ENCODE results near the gene GHRHR. TPM values are rescaled to one million over a fixed set of nuclear protein-coding genes. Genes with fewer than 3 reads are reported as not detected.

GHRHR gene
- total and polyA plus RNA-seq, 9 of the 15 experiments (the other 6 are each of a cell fraction or from before 2014, with no cell fraction given) = not detected

DNA sequence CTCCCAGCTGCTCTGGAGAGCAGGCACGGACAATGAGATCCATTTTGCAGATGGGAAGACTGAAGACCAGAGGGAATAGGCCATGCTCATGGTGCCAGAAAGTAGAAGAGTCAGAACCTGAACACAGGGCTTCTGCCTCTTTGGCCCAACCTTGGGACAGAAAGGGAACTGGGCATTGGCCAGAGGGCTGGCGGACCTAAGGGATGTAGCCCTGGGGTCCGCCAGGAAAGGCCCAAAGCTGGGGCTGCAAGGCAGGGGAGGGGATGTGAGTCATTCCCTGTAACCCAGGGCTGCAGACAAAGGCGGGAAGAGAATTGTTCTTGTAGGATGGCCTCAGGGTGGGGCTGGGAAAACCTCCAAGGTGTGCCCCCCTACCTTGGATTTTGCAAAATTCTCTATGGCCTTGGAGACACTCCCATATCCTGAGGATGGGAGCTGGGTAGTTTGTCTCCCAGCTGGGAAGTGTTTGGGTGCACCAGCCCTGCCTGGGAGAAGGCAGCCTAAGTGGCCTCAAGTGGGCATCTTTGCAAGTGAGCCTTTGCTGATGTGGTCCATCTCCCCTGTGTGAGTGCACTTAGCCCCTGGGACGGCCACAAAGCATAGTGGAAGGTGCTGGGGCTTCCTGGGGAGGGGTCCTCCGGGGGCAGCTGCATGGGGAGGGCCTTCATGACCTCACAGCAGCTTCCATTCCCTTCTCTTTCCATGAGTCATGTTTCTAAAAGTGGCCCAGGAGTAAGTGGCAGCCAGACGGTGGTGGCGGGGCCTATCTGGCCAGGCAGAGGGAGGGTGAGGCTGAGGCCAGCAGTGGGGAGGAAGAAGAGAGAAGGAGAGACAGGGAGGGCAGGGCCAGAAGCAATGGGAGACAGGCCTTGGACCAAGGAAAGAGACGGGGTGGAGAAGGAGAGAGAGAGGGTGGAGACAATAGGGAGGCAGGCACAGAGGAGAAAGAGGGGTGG lies 42.9 kb upstream of the GHRHR start (continued):
- no peak for TF ChIP-seq KLF10 (CRISPR knock-in tag; IDR thresholded peaks at IDR 0.05)

DNA sequence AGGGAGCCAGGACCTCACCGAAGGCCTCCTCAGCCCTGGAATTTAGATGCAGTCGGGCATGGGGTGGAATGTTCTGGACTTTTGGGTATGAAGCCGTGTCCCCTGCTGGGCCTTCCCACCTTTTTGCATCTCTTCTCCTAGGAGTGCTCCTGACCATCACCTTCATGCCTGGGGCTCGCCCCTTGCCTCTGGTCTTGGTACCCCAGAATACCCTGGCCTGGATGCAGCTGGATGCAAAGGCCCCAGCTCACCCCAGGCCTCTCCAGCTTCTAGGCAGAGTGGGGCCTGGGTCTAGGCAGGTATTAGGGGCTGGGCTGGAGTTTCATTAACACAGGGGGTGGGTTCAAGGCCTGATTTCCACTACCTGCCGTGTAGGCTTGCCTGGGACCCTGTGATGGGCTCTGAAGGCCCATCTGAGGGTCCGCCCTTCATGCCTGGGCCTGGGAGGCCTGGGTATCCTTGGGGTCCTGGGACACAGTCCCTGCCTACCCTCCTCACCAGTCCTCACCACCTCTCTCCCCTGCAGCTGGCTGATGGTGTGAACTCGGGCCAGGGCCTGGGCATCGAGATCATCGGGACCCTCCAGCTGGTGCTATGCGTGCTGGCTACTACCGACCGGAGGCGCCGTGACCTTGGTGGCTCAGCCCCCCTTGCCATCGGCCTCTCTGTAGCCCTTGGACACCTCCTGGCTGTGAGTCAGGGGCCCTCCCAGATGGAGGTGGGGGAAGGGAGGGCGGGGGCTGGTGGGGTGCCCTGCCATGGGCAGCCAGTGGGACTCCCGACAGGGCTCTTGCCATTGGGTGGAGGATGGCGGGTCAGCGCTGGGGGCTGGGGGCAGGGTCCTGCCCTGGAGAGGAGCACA lies 42.0 kb upstream of the GHRHR start:
- in situ Hi-C loops (cut with MboI) = no loop called here
- WGBS (ENCODE audit: insufficient coverage, low coverage, missing lambda C conversion rate) = 89% methylated on average over 15 of the region's 19 CpGs
- H3K9me3 ChIP-seq (replicated peaks; ENCODE audit: control insufficient read depth, insufficient read depth, low read depth, low read length) = no peaks in the 10 kb centered on the region
- H4K20me1 ChIP-seq (replicated peaks; ENCODE audit: control insufficient read depth, insufficient read depth, low read length) = no peaks in the 10 kb centered on the region
- peak overlapping the region; percentile 73 for H2AFZ ChIP-seq (ENCODE audit: low read depth, low read length)
- FAIRE-seq (no peak), ATAC-seq (no peak), DNase-seq (ENCODE audit: extremely low read depth in 1 of 4, low spot score in 3 of 4) (no peak)
- H3K27me3 ChIP-seq (ENCODE audit: control insufficient read depth in 2 of 2, insufficient read depth in 2 of 2, low read length in 2 of 2) = no peaks in the 10 kb centered on the region
- peaks cover 46 to 48% of the 10 kb centered on the region in 2 experiments; a peak in 4 of 5 replicates for H3K4me1 ChIP-seq (replicated peaks in 1 of 2; ENCODE audit: control insufficient read depth in 2 of 2, insufficient read depth in 2 of 2, low read length in 2 of 2)
- intact Hi-C loops (cut with micrococcal nuclease) = no loop called here
- peak overlapping the region; percentile 58; the same call in 1 of the 3 replicates for H3K27ac ChIP-seq (ENCODE audit: extremely low read depth, low read depth, low read length)
- H3K4me3 ChIP-seq = no peak overlapping the region
- CTCF ChIA-PET (ENCODE audit: low intra/inter-chr PET ratio) = no interaction called here
- POLR2A ChIA-PET = interaction anchor here (0.6 kb wide), 1 partner anchor 195 kb away, joined by 3 read pairs; no protein-coding TSS in a partner anchor
- H3K4me2 ChIP-seq (ENCODE audit: insufficient read depth, low read length) = peak overlapping the region; percentile 51
- no TSS peak for BruUV-seq (replicated peaks)
- TF ChIP-seq KAT2B (IDR thresholded peaks at IDR 0.05; ENCODE audit: low read depth, low read length) (no peak), ZFX (CRISPR knock-in tag; IDR thresholded peaks at IDR 0.05) (peak; percentile 45)
- peaks cover 10% of the 10 kb centered on the region for H3K9me1 ChIP-seq (ENCODE audit: control insufficient read depth, insufficient read depth, low read length)
- H3K36me3 ChIP-seq (ENCODE audit: control insufficient read depth, insufficient read depth, low read length) = no peaks in the 10 kb centered on the region
- H3K9ac ChIP-seq (ENCODE audit: insufficient read depth in 1 of 2, low read depth in 2 of 2, low read length in 2 of 2) = peak overlapping the region; percentile 39 to 53; a peak in 3 of 4 replicates
- no peaks in the 10 kb centered on the region for H3K79me2 ChIP-seq (ENCODE audit: control insufficient read depth, insufficient read depth, low read length)

Data from K562 (cell line).